Measurements from ENCODE around the gene EIPR1. TPM values are rescaled to one million over a fixed set of nuclear protein-coding genes. Genes with fewer than 3 reads are reported as not detected.

Gene EIPR1
- total and polyA plus RNA-seq, 2 of the 13 experiments (the other 11 are each of a cell fraction or from before 2014, with no cell fraction given), result 70.0 to 96.3 TPM

DNA sequence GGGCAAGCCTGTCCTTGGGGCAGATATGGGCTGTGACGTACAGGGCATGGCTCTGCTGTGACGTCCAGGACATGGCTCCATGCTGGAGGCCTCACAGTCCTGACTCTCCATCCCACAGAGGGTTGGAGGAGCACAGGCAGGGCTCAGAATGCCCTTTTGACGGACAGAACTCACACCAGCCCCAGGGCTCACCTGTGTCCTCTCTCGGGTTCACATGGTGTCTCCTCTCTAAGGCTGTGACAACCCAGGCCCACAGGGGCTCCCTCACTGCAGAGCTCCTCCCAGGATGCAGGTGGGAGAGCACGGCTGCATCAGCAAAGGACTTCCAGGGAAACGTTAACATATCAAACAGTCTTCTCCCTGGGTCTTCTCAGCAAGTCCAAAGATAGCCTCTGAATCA, 133.8 kb downstream of the EIPR1 start:
- Histone ChIP-seq H3K4me2 (ENCODE audit: low read depth, low read length) (no peak overlapping the region), H3K79me2 (ENCODE audit: insufficient read depth, low read length) (no peaks in the 10 kb centered on the region), H3K4me1 (ENCODE audit: insufficient read depth, low read length) (peaks cover 14% of the 10 kb centered on the region), H4K20me1 (ENCODE audit: insufficient read depth, low read length) (no peaks in the 10 kb centered on the region), H2AFZ (ENCODE audit: low read length) (no peak overlapping the region), H3K4me3 (replicated peaks in 1 of 3; ENCODE audit: insufficient read depth in 1 of 3, low read depth in 2 of 3, low read length in 3 of 3) (no peak overlapping the region), H3K9ac (ENCODE audit: insufficient read depth, low read depth, low read length) (no peak overlapping the region), H3K36me3 (replicated peaks in 1 of 2; ENCODE audit: control insufficient read depth in 1 of 2, insufficient read depth in 2 of 2, low read length in 2 of 2) (peaks cover 0 to 4% of the 10 kb centered on the region in 2 experiments; a peak in 2 of 5 replicates), H3K27me3 (ENCODE audit: control insufficient read depth in 1 of 2, insufficient read depth in 2 of 2, low read length in 2 of 2) (no peaks in the 10 kb centered on the region), H3K9me3 (ENCODE audit: low read length) (peaks cover under 1% of the 10 kb centered on the region; the same call in 1 of the 2 replicates), H3K27ac (ENCODE audit: extremely low read length, insufficient read depth, low read length) (no peak overlapping the region)
- FAIRE-seq (no peak), DNase-seq (ENCODE audit: low spot score) (no peak), ATAC-seq (no peak; the same call in 1 of the 3 replicates)
- 95% methylated on average over 5 of the region's 6 CpGs for WGBS (ENCODE audit: low lambda C conversion rate)
- ChIA-PET POLR2A (no interaction called here), CTCF (ENCODE audit: low intra/inter-chr PET ratio, low total read pairs) (no interaction called here)
- in situ Hi-C loops (cut with HindIII; ENCODE audit: extremely low pct_ligation_motif_present, low pct_unique_long_range_greater_than_20kb), result no loop called here
- no TSS peak for BruUV-seq (replicated peaks)
- TF ChIP-seq ZBTB38 (CRISPR knock-in tag; IDR thresholded peaks at IDR 0.05) (0 out of 2 replicates have a peak, but pooled peaks have one; percentile 20), ZGPAT (CRISPR knock-in tag; IDR thresholded peaks at IDR 0.05) (no peak)
- intact Hi-C loops (cut with micrococcal nuclease; ENCODE audit: unreplicated experiment), result no loop called here

DNA sequence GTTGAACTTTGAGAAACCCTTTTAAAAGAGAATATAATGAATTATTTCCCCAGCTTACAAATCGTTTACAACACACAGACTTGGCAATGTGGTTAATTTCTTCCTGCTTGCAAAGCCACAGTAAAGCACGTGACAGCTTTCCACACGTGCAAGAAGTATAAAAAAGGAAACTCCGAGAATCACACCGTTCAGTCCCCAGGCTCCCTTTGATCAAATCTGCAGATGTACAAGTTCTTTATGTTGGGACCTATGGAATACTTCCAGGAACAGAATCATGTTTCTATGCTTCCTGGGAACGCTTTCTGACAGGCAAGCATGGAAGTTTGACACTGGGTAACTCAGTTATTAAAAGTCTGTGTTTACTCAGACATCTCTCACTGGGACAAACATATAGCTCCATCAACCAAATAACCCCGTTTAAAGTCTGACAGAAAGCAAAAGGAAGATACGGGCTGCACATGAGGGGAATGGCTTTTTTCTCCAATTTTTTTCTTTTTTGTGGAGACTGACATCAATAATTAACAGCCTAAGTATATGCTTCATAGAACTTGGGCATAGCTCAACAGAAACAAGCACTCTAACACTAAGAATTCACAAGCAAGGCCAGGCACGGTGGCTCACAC, 134.8 kb downstream of the EIPR1 start:
- Histone ChIP-seq H3K27me3 (ENCODE audit: control insufficient read depth in 1 of 2, insufficient read depth in 2 of 2, low read length in 2 of 2) (no peaks in the 10 kb centered on the region), H3K4me2 (ENCODE audit: low read depth, low read length) (no peak overlapping the region), H2AFZ (ENCODE audit: low read length) (no peak overlapping the region), H3K4me3 (replicated peaks in 1 of 3; ENCODE audit: insufficient read depth in 1 of 3, low read depth in 2 of 3, low read length in 3 of 3) (no peak overlapping the region), H3K4me1 (ENCODE audit: insufficient read depth, low read length) (peaks cover 9% of the 10 kb centered on the region), H3K36me3 (replicated peaks in 1 of 2; ENCODE audit: control insufficient read depth in 1 of 2, insufficient read depth in 2 of 2, low read length in 2 of 2) (peaks cover 0 to 4% of the 10 kb centered on the region in 2 experiments; a peak in 3 of 5 replicates), H3K27ac (ENCODE audit: extremely low read length, insufficient read depth, low read length) (no peak overlapping the region), H3K9me3 (ENCODE audit: low read length) (no peaks in the 10 kb centered on the region), H3K79me2 (ENCODE audit: insufficient read depth, low read length) (no peaks in the 10 kb centered on the region), H3K9ac (ENCODE audit: insufficient read depth, low read depth, low read length) (no peak overlapping the region), H4K20me1 (ENCODE audit: insufficient read depth, low read length) (no peaks in the 10 kb centered on the region)
- intact Hi-C loops (cut with micrococcal nuclease; ENCODE audit: unreplicated experiment), result no loop called here
- in situ Hi-C loops (cut with HindIII; ENCODE audit: extremely low pct_ligation_motif_present, low pct_unique_long_range_greater_than_20kb), result no loop called here
- DNase-seq (ENCODE audit: low spot score) (no peak), ATAC-seq (no peak), FAIRE-seq (no peak)
- ChIA-PET POLR2A (no interaction called here), CTCF (ENCODE audit: low intra/inter-chr PET ratio, low total read pairs) (no interaction called here)
- 92% methylated on average over 9 of the region's 9 CpGs for WGBS (ENCODE audit: low lambda C conversion rate)
- BruUV-seq (replicated peaks), result no TSS peak
- TF ChIP-seq ZNF3 (CRISPR knock-in tag; IDR thresholded peaks at IDR 0.05), result no peak
- TF ChIP-seq FOSL2 (CRISPR knock-in tag; IDR thresholded peaks at IDR 0.05), result no peak
- TF ChIP-seq ZNF367 (CRISPR knock-in tag; IDR thresholded peaks at IDR 0.05; ENCODE audit: borderline replicate concordance), result no peak
- TF ChIP-seq, protein P1, sequence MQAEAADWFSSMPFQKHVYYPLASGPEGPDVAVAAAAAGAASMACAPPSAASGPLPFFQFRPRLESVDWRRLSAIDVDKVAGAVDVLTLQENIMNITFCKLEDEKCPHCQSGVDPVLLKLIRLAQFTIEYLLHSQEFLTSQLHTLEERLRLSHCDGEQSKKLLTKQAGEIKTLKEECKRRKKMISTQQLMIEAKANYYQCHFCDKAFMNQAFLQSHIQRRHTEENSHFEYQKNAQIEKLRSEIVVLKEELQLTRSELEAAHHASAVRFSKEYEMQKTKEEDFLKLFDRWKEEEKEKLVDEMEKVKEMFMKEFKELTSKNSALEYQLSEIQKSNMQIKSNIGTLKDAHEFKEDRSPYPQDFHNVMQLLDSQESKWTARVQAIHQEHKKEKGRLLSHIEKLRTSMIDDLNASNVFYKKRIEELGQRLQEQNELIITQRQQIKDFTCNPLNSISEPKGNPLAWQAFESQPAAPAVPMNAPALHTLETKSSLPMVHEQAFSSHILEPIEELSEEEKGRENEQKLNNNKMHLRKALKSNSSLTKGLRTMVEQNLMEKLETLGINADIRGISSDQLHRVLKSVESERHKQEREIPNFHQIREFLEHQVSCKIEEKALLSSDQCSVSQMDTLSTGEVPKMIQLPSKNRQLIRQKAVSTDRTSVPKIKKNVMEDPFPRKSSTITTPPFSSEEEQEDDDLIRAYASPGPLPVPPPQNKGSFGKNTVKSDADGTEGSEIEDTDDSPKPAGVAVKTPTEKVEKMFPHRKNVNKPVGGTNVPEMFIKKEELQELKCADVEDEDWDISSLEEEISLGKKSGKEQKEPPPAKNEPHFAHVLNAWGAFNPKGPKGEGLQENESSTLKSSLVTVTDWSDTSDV (CRISPR knock-in tag; IDR thresholded peaks at IDR 0.05), result no peak
- TF ChIP-seq KDM1A (CRISPR knock-in tag; IDR thresholded peaks at IDR 0.05), result no peak
- no peak for TF ChIP-seq STAT5B (CRISPR knock-in tag; IDR thresholded peaks at IDR 0.05)
- TF ChIP-seq AGO1 (IDR thresholded peaks at IDR 0.05; ENCODE audit: low read depth, low read length, poor library complexity, severe bottlenecking), result no peak
- no peak for TF ChIP-seq DMAP1 (CRISPR knock-in tag; IDR thresholded peaks at IDR 0.05)
- TF ChIP-seq, protein P2, sequence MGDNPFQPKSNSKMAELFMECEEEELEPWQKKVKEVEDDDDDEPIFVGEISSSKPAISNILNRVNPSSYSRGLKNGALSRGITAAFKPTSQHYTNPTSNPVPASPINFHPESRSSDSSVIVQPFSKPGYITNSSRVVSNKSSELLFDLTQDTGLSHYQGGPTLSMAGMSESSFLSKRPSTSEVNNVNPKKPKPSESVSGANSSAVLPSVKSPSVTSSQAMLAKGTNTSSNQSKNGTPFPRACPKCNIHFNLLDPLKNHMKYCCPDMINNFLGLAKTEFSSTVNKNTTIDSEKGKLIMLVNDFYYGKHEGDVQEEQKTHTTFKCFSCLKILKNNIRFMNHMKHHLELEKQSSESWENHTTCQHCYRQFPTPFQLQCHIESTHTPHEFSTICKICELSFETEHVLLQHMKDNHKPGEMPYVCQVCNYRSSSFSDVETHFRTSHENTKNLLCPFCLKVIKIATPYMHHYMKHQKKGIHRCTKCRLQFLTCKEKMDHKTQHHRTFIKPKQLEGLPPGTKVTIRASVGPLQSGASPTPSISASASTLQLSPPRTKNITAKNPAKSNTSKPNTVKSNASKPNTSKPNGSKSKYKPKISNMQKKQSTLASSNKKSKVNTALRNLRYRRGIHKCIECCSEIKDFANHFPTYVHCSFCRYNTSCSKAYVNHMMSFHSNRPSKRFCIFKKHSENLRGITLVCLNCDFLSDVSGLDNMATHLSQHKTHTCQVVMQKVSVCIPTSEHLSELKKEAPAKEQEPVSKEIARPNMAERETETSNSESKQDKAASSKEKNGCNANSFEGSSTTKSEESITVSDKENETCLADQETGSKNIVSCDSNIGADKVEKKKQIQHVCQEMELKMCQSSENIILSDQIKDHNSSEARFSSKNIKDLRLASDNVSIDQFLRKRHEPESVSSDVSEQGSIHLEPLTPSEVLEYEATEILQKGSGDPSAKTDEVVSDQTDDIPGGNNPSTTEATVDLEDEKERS (CRISPR knock-in tag; IDR thresholded peaks at IDR 0.05), result no peak
- TF ChIP-seq RXRB (CRISPR knock-in tag; IDR thresholded peaks at IDR 0.05; ENCODE audit: borderline replicate concordance), result no peak

All from HepG2 (cell line).